Measurements from ENCODE around the gene COL6A2. TPM values are rescaled to one million over a fixed set of nuclear protein-coding genes. Genes with fewer than 3 reads are reported as not detected.

COL6A2 gene
- total RNA-seq, 1 experiment from 2014 or later: 120 TPM

- in situ Hi-C loops (cut with HindIII; ENCODE audit: low pct_unique_long_range_greater_than_20kb, low sequenced_read_pairs): no loop called here
- no peak for DNase-seq (ENCODE audit: low read depth)
These were observed 9.7 kb upstream of the COL6A2 start for GRCh38 chr21:46088189-46088588.

DNA sequence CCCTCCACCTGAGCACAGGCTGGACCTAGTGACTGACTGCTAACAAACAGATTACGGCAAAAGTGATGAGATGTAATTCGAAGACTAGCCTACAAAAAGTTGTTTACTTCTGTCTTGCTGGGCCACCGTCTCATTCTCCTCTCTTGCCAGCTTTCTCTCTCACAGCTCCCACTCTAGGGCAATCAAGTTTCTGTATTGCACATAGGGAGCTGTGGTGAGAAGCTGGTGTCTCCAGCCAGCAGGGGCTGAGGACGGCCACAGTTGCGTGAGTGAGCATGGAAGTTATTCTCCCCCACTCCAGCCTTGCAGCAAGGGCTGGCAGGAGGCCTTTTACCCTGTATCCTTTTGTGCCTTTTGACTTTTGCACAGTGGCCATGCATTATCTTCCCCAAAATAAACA, 8.6 kb upstream of the COL6A2 start:
- in situ Hi-C loops (cut with HindIII; ENCODE audit: low pct_unique_long_range_greater_than_20kb, low sequenced_read_pairs): no loop called here
- no peak for DNase-seq (ENCODE audit: low read depth)

DNA sequence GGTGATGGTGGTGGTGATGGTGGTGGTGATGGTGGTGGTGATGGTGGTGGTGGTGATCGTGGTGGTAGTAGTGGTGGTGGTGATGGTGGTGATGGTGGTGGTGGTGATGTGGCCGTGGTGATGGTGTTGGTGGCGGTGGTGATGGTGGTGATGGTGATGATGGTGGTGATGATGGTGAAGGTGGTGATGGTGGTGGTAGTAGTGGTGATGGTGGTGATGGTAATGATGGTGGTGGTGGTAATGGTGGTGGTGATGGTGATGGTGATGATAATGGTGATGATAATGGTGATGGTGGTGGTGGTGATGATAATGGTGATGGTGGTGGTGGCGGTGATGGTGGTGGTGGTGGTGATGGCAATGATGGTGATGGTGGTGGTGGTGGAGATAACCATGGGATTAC, 6.8 kb upstream of the COL6A2 start:
- in situ Hi-C loops (cut with HindIII; ENCODE audit: low pct_unique_long_range_greater_than_20kb, low sequenced_read_pairs): no loop called here
- no peak for DNase-seq (ENCODE audit: low read depth)

- DNase-seq (ENCODE audit: low read depth): no peak
- in situ Hi-C loops (cut with HindIII; ENCODE audit: low pct_unique_long_range_greater_than_20kb, low sequenced_read_pairs): no loop called here
These were observed 6.3 kb upstream of the COL6A2 start for GRCh38 chr21:46091631-46092025.

- no peak for DNase-seq (ENCODE audit: low read depth)
- in situ Hi-C loops (cut with HindIII; ENCODE audit: low pct_unique_long_range_greater_than_20kb, low sequenced_read_pairs): no loop called here
These were observed 5.7 kb upstream of the COL6A2 start for GRCh38 chr21:46092026-46092764.

DNA sequence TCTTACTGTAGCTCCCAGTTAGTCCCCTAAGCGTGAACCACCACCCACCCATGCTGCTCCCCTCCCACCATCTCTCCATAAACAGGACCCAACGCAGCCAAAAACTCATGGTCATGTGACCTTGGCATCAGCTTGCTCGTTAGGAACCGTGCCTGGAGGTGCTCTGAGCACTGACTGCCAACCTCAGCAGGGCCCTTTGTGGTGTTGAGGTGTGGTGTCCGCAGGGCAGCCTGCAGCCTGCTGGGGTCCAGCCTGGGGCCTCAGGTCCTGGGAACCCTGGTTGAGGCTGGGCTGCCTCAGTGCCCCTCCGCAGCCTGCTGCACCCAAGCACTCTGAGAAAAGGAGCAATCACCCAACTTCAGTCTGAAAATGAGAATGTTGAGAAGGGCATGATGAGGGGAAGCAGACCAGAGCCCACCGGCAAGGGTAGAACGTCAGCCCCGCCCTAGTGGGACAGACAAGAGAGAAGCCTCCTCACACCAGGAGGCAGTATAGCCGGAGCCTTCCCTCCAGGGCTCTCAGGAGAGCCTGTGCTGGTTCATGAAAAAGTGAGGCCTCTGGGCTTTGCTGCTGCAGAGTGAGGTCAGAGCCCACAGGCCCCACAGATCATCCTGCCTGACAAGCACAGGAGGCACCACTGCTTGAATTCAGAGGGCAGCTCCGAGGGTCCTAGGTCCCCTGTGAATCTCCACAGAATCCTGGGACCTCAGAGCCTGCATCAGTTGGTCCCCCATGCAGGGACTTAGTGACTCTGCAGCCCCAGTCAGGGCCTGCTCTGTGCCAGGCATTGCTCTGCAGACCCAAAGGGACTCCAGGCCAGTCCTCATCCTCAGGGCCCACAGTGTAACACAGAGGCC, 4.9 kb upstream of the COL6A2 start:
- no peak for DNase-seq (ENCODE audit: low read depth)

GRCh38 chr21:46093668-46094400, 4.1 kb upstream of the COL6A2 start:
- in situ Hi-C loops (cut with HindIII; ENCODE audit: low pct_unique_long_range_greater_than_20kb, low sequenced_read_pairs): no loop called here
- DNase-seq (ENCODE audit: low read depth): no peak

More for the DNA sequence above, 4.9 kb upstream of the COL6A2 start:
- in situ Hi-C loops (cut with HindIII; ENCODE audit: low pct_unique_long_range_greater_than_20kb, low sequenced_read_pairs): no loop called here

- in situ Hi-C loops (cut with HindIII; ENCODE audit: low pct_unique_long_range_greater_than_20kb, low sequenced_read_pairs): no loop called here
- DNase-seq (ENCODE audit: low read depth): no peak
These were observed 3.4 kb upstream of the COL6A2 start for GRCh38 chr21:46094401-46095082.

- in situ Hi-C loops (cut with HindIII; ENCODE audit: low pct_unique_long_range_greater_than_20kb, low sequenced_read_pairs): no loop called here
- DNase-seq (ENCODE audit: low read depth): no peak
These were observed 2.7 kb upstream of the COL6A2 start for GRCh38 chr21:46095083-46095719.

DNA sequence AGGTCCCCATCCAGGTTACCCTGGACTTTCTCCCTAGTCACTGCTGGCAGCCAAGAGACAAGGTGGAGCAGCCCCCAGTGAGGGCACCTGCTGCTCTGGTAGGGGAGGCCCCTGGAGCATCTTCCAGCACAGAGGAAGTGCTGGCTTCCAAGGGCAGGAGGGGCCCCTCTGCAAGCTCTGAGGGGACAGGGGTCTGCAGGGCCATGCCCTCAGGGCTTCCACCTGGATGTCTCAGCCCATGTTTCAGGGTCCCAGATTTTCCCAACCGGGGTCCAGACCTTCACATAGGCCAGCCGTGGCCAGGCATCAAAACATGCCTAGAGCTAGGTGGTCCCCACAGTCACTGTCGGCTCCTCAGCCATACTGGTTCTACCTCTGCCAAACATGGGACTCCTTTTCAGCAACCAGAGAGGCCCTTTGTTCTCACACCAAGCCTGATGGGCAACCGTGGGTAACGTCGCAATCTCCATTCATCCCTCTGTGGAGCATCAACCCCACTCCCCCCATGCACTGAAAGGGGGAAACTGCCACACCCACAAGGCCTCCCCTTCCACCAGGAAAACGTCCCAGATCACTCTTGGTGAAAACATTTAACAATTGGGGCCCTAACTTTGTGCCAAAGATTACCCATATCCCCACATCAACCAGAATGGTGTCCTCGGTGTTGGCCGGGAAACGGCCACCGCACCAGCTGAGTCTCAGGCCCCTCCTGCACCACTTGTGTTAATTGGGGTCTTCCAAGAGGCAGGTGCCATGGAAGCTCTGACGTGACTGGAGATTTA, 1.9 kb upstream of the COL6A2 start:
- in situ Hi-C loops (cut with HindIII; ENCODE audit: low pct_unique_long_range_greater_than_20kb, low sequenced_read_pairs): no loop called here
- no peak for DNase-seq (ENCODE audit: low read depth)

- in situ Hi-C loops (cut with HindIII; ENCODE audit: low pct_unique_long_range_greater_than_20kb, low sequenced_read_pairs): no loop called here
These were observed 1.1 kb upstream of the COL6A2 start for GRCh38 chr21:46096596-46097335.

GRCh38 chr21:46098303-46099141, 610 bp downstream of the COL6A2 start:
- in situ Hi-C loops (cut with HindIII; ENCODE audit: low pct_unique_long_range_greater_than_20kb, low sequenced_read_pairs): no loop called here
- no peak for DNase-seq (ENCODE audit: low read depth)

More at GRCh38 chr21:46096596-46097335, 1.1 kb upstream of the COL6A2 start:
- DNase-seq (ENCODE audit: low read depth): no peak

DNA sequence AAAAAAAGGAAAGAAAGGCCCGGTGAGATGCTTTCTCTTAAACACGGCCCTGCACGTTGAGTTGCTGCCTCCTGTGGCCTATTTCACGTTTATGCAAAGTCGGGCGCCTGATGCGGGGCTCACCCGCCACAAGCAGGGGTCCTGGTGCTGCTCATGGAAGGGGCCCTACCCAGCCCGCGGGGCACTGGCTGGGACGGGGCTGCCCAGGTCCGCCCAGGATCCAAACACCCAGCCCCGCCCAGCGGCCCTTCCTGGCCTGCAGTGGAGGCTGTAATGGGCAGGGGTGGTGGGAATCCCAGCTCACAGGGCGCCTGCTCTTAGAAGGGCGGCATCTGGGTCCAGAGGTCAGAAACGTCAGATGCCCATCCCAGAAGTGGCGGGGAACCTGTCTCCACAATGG, 1.6 kb downstream of the COL6A2 start:
- no peak for DNase-seq (ENCODE audit: low read depth)
- in situ Hi-C loops (cut with HindIII; ENCODE audit: low pct_unique_long_range_greater_than_20kb, low sequenced_read_pairs): no loop called here

- DNase-seq (ENCODE audit: low read depth): no peak
- in situ Hi-C loops (cut with HindIII; ENCODE audit: low pct_unique_long_range_greater_than_20kb, low sequenced_read_pairs): no loop called here
These were observed 2.1 kb downstream of the COL6A2 start for GRCh38 chr21:46100020-46100419.

DNA sequence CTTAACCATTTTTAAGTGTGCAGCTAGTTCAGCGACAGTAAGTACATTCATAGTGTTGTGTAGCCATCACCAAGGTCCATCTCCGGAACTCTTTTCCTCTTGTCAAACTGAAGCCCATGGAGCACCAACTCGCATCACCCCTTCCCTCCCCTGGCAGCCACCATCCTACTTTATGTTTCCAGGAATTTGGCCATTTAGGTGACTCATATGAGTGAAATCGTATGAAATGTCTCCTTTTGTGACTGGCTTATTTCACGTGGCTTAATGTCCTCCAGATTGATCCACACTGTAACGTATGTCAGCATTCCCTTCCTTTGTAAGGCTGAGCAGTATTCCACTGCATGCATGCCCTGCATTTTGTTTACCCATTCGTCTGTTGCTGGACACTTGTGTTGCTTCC, 2.5 kb downstream of the COL6A2 start:
- in situ Hi-C loops (cut with HindIII; ENCODE audit: low pct_unique_long_range_greater_than_20kb, low sequenced_read_pairs): no loop called here
- no peak for DNase-seq (ENCODE audit: low read depth)

DNA sequence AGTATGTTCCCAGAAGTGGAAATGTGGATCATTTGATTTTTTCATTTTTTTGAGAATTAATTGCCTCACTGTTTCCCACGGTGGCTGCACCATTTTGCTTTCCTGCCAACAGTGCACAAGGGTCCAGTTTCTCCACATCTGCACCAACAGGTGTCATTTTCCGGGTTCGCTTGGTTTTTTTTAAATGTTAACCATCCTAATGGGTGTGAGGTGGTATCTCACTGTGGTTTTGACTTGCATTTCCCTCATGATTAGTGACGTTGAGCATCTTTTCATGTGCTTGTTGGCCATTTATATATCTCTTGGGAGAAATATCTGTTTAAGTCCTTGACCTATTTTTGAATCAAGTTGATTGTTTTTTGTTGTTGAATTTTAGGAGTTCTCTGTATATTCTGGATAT, 3.0 kb downstream of the COL6A2 start:
- in situ Hi-C loops (cut with HindIII; ENCODE audit: low pct_unique_long_range_greater_than_20kb, low sequenced_read_pairs): no loop called here
- no peak for DNase-seq (ENCODE audit: low read depth)
